H1 (cell line): ENCODE results near the gene PPY. TPM values are rescaled to one million over a fixed set of nuclear protein-coding genes. Genes with fewer than 3 reads are reported as not detected.

ENCODE experiments used
- CTCF ChIA-PET: fragments of 300-600 bp; sonication (Branson Sonifier 250); formaldehyde crosslinking; loops from one replicate; lab custom pipeline; 2021; ENCODE audit not compliant: partially characterized antibody; lab: Charles Lee
- POLR2A ChIA-PET: fragments of 300-600 bp; sonication (Branson Sonifier 250); formaldehyde crosslinking; loops from one replicate; lab custom pipeline; 2021; ENCODE audit warnings: inconsistent platforms; ENCODE audit not compliant: partially characterized antibody; lab: Charles Lee
- DNase-seq, 2 experiments: peaks; one replicate each; pipeline versions ENCODE4 v3.0.0 to v3.0.0-alpha.2; 2010 to 2022; ENCODE audit warnings: low spot score in 2 of 2, low read depth in 1 of 2, mixed read lengths in 1 of 2
- FAIRE-seq: peaks from 2 replicates; lab custom pipeline; 2011; peaks lifted over from hg19 to GRCh38; lab: Jason Lieb, UNC
- H2AFZ ChIP-seq: 2 replicates; pipeline ENCODE4 v1.8.1; 2012; ENCODE audit warnings: low read length, inconsistent platforms
- H2AK5ac ChIP-seq: 2 replicates; pipeline ENCODE4 v1.6.1; 2013; ENCODE audit warnings: low read depth, low read length
- H2BK120ac ChIP-seq: replicated peaks from 2 replicates; pipeline ENCODE3; 2013; ENCODE audit warnings: low read depth, low read length, inconsistent platforms
- H2BK12ac ChIP-seq: 2 replicates; pipeline ENCODE4 v1.6.1; 2013; ENCODE audit warnings: low read depth, low read length
- H2BK15ac ChIP-seq: 2 replicates; pipeline ENCODE4 v1.6.1; 2013; ENCODE audit warnings: low read length
- H2BK20ac ChIP-seq: 2 replicates; pipeline ENCODE4 v1.6.1; 2013; ENCODE audit warnings: low read length
- H2BK5ac ChIP-seq: 2 replicates; pipeline ENCODE4 v1.6.1; 2013; ENCODE audit warnings: low read depth, low read length
- H3K14ac ChIP-seq: 2 replicates; pipeline ENCODE4 v1.6.1; 2013; ENCODE audit warnings: inconsistent platforms; ENCODE audit not compliant: insufficient read length
- H3K18ac ChIP-seq: 2 replicates; pipeline ENCODE4 v1.6.1; 2013; ENCODE audit warnings: low read length; ENCODE audit errors: extremely low read depth
- H3K23ac ChIP-seq: 2 replicates; pipeline ENCODE4 v1.6.1; 2013; ENCODE audit warnings: inconsistent platforms; ENCODE audit not compliant: insufficient read length
- H3K23me2 ChIP-seq: 2 replicates; pipeline ENCODE4 v1.6.1; 2013; ENCODE audit warnings: low read depth, low read length
- H3K27ac ChIP-seq: 2 replicates; pipeline ENCODE4 v1.6.1; 2011; ENCODE audit warnings: low read depth, low read length, inconsistent platforms
- H3K27me3 ChIP-seq, 4 experiments: replicated peaks in 1 of 4; 1 replicate in 1 of 4; 2 replicates in 3 of 4; pipeline versions ENCODE4 v1.6.1 to v1.8.1; 2011 to 2013; ENCODE audit warnings: low read length in 3 of 4, mild to moderate bottlenecking in 3 of 4, inconsistent platforms in 2 of 4, mixed read lengths in 2 of 4, moderate library complexity in 1 of 4; ENCODE audit not compliant: control insufficient read depth in 3 of 4, insufficient read depth in 3 of 4; ENCODE audit errors: extremely low read depth in 1 of 4
- H3K36me3 ChIP-seq, 4 experiments: 2 replicates each; pipeline versions ENCODE4 v1.6.1 to v1.8.1; 2011 to 2013; ENCODE audit warnings: mild to moderate bottlenecking in 4 of 4, low read length in 3 of 4, moderate library complexity in 2 of 4, control low read depth in 1 of 4, inconsistent platforms in 1 of 4; ENCODE audit not compliant: insufficient read depth in 4 of 4, control insufficient read depth in 2 of 4
- H3K4ac ChIP-seq: replicated peaks from 2 replicates; pipeline ENCODE3; 2013; ENCODE audit warnings: low read length, low read depth, mixed read lengths, inconsistent platforms; ENCODE audit not compliant: insufficient read length
- H3K4me1 ChIP-seq, 4 experiments: replicated peaks in 1 of 4; 1 replicate in 1 of 4; 2 replicates in 3 of 4; pipeline versions ENCODE4 v1.6.1 to v1.8.1; 2011 to 2013; ENCODE audit warnings: low read length in 3 of 4, inconsistent platforms in 2 of 4, mixed read lengths in 1 of 4; ENCODE audit not compliant: insufficient read depth in 4 of 4, control insufficient read depth in 3 of 4
- H3K4me2 ChIP-seq, 2 experiments: 2 replicates each; pipeline versions ENCODE4 v1.6.1 to v1.8.1; 2011 to 2013; ENCODE audit warnings: low read depth in 2 of 2, low read length in 2 of 2, control low read depth in 1 of 2, inconsistent platforms in 1 of 2, mild to moderate bottlenecking in 1 of 2; ENCODE audit not compliant: insufficient read depth in 1 of 2
- H3K4me3 ChIP-seq, 4 experiments: fragments of 200-600, 300-600 bp in 1 of 4; sonication (generic), shearing (Covaris generic), sonication (Bioruptor Twin) in 1 of 4; 2 replicates each; pipeline versions ENCODE4 v1.5.1 to v1.8.1; 2011 to 2016; ENCODE audit warnings: low read length in 4 of 4, low read depth in 3 of 4, control low read depth in 2 of 4, inconsistent platforms in 2 of 4, mild to moderate bottlenecking in 2 of 4, mixed read lengths in 1 of 4, moderate library complexity in 1 of 4; ENCODE audit not compliant: insufficient read depth in 2 of 4; ENCODE audit errors: extremely low read depth in 1 of 4
- H3K56ac ChIP-seq: replicated peaks from 2 replicates; pipeline ENCODE3; 2013; ENCODE audit warnings: low read depth, mild to moderate bottlenecking, mixed read lengths, low read length, inconsistent platforms; ENCODE audit not compliant: insufficient read length
- H3K79me1 ChIP-seq: 2 replicates; pipeline ENCODE4 v1.6.1; 2013; ENCODE audit warnings: low read depth, low read length, control low read depth
- H3K79me2 ChIP-seq, 2 experiments: 2 replicates each; pipeline versions ENCODE4 v1.6.1 to v1.8.1; 2012 to 2013; ENCODE audit warnings: low read length in 2 of 2, mild to moderate bottlenecking in 2 of 2, inconsistent platforms in 1 of 2; ENCODE audit not compliant: insufficient read depth in 2 of 2, control insufficient read depth in 1 of 2
- H3K9ac ChIP-seq, 4 experiments: replicated peaks in 1 of 4; 1 replicate in 1 of 4; 2 replicates in 3 of 4; pipeline versions ENCODE4 v1.6.1 to v1.8.1; 2011 to 2013; ENCODE audit warnings: low read depth in 3 of 4, low read length in 3 of 4, control low read depth in 2 of 4, mild to moderate bottlenecking in 2 of 4, moderate library complexity in 2 of 4, inconsistent platforms in 1 of 4; ENCODE audit errors: extremely low read depth in 1 of 4
- H3K9me3 ChIP-seq, 2 experiments: 2 replicates each; pipeline versions ENCODE4 v1.6.1 to v1.8.1; 2012 to 2013; ENCODE audit warnings: mild to moderate bottlenecking in 2 of 2, moderate library complexity in 2 of 2, control low read depth in 1 of 2, inconsistent platforms in 1 of 2, low read depth in 1 of 2, low read length in 1 of 2, mixed read lengths in 1 of 2; ENCODE audit not compliant: insufficient read depth in 2 of 2
- H4K20me1 ChIP-seq, 2 experiments: replicated peaks in 1 of 2; 2 replicates each; pipeline versions ENCODE3 to v1.8.1; 2011 to 2013; ENCODE audit warnings: inconsistent platforms in 2 of 2, low read length in 2 of 2, mild to moderate bottlenecking in 1 of 2; ENCODE audit not compliant: insufficient read depth in 2 of 2, control insufficient read depth in 1 of 2
- H4K5ac ChIP-seq: 2 replicates; pipeline ENCODE4 v1.6.1; 2013; ENCODE audit warnings: low read length, low read depth, mixed read lengths, inconsistent platforms; ENCODE audit not compliant: insufficient read length
- H4K8ac ChIP-seq: 2 replicates; pipeline ENCODE4 v1.8.0; 2013; ENCODE audit warnings: mild to moderate bottlenecking, moderate library complexity, low read length, inconsistent platforms; ENCODE audit not compliant: insufficient read depth; ENCODE audit errors: extremely low read depth
- H4K91ac ChIP-seq: replicated peaks from 2 replicates; pipeline ENCODE3; 2013; ENCODE audit warnings: low read length, mixed read lengths, inconsistent platforms; ENCODE audit not compliant: insufficient read length
- BACH1 ChIP-seq: IDR thresholded peaks from 2 replicates; pipeline ENCODE4 v1.6.1; 2012; ENCODE audit warnings: low read length, improper control_type of control experiment
- CEBPB ChIP-seq: IDR thresholded peaks from 2 replicates; pipeline ENCODE4 v1.6.1; 2012; ENCODE audit warnings: low read depth, low read length
- CHD2 ChIP-seq: IDR thresholded peaks from 2 replicates; pipeline ENCODE4 v1.6.1; 2012; ENCODE audit warnings: low read length, improper control_type of control experiment
- CREB1 ChIP-seq: IDR thresholded peaks from 2 replicates; pipeline ENCODE4 v1.6.1; 2012; ENCODE audit warnings: inconsistent platforms
- CTCF ChIP-seq, 3 experiments: IDR thresholded peaks; 1 replicate in 2 of 3; 2 replicates in 1 of 3; pipeline versions ENCODE4 v1.5.1 to v1.6.1; 2011; ENCODE audit warnings: low read length in 3 of 3, mild to moderate bottlenecking in 3 of 3, inconsistent platforms in 2 of 3, low read depth in 1 of 3, moderate library complexity in 1 of 3; ENCODE audit not compliant: insufficient read depth in 1 of 3; ENCODE audit errors: control extremely low read depth in 1 of 3
- HDAC6 ChIP-seq: IDR thresholded peaks from one replicate; pipeline ENCODE4 v1.7.1; 2012; ENCODE audit warnings: low read depth, mild to moderate bottlenecking, inconsistent platforms, low read length, moderate library complexity
- NANOG ChIP-seq: IDR thresholded peaks from 2 replicates; pipeline ENCODE4 v1.6.1; 2011; ENCODE audit warnings: low read length, low read depth, mild to moderate bottlenecking, inconsistent platforms; ENCODE audit not compliant: insufficient read depth, poor library complexity, severe bottlenecking
- RNF2 ChIP-seq: fragments of 200-900, 300-1000 bp; sonication (generic); IDR thresholded peaks from 2 replicates; pipeline ENCODE4 v1.7.1; 2016; ENCODE audit warnings: borderline replicate concordance, low read depth, mild to moderate bottlenecking, antibody characterized with exemption, low read length; ENCODE audit not compliant: poor library complexity, severe bottlenecking; ENCODE audit errors: missing control alignments
- SIRT6 ChIP-seq: IDR thresholded peaks from one replicate; pipeline ENCODE4 v1.7.1; 2012; ENCODE audit warnings: low read length, inconsistent platforms
- USF2 ChIP-seq: IDR thresholded peaks from 2 replicates; pipeline ENCODE4 v1.6.1; 2011; ENCODE audit warnings: low read length, improper control_type of control experiment
- WGBS, 2 experiments: shearing (Covaris generic) in 1 of 2; methylation state at CpG; one replicate each; pipeline versions ENCODE4 v1.1.6 to v1.1.7; 2013 to 2015; ENCODE audit warnings: low lambda C conversion rate in 2 of 2, mixed read lengths in 2 of 2, inconsistent platforms in 1 of 2, low coverage in 1 of 2, missing lambda C conversion rate in 1 of 2; ENCODE audit not compliant: insufficient replicate concordance in 2 of 2, insufficient coverage in 1 of 2, insufficient read length in 1 of 2; ENCODE audit errors: extremely low coverage in 1 of 2, missing lambda C conversion rate in 1 of 2; 5-methylcytosine and 5-hydroxymethylcytosine counted together
- polyA plus RNA-seq, 7 experiments: library from polyadenylated mRNA; depleted of rRNA in 3 of 7; stranded (reverse) in 5 of 7; unstranded in 2 of 7; fragments of >200 nt in 5 of 7; fragments of 200-250 nt in 2 of 7; gene quantifications; 1 replicate in 5 of 7; 2 replicates in 1 of 7; 4 replicates in 1 of 7; pipeline versions ENCODE4 v1.2.1 to v1.2.3, GENCODE V29; 2011 to 2013; ENCODE audit warnings: missing spikeins in 2 of 7, mixed read lengths in 2 of 7
- total RNA-seq: library from RNA; stranded (reverse); fragmentation: NEBNext Ultra II Directional; extraction: Animal tissue kit (Norgen Biotek cat#: 25700); gene quantifications from 2 replicates; pipeline ENCODE4 v1.2.1, GENCODE V29; 2021

PPY gene
- total and polyA plus RNA-seq, 2 of the 8 experiments (the other 6 are each of a cell fraction or from before 2014, with no cell fraction given), result 0.26 TPM; not detected in 1

DNA sequence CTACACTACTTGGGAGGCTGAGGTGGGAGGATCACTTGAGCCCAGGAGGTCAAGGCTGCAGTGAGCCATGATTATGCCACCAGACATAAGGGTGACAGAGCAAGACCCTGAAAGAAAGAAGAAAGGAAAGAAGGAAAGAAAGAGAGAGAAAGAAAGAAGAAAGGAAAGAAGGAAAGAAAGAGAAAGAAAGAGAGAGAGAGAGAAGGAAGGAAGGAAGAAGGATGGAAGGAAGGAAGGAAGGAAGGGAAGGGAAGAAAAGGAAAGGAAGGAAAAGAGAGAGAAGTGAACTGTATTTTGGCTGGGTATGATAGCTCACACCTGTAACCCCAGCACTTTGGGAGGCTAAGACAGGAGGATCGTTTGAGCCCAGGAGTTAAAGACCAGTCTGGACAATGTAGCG, 35.8 kb upstream of the PPY start:
- Histone ChIP-seq H3K27ac (no peak overlapping the region), H3K27me3 (peaks cover 0 to 5% (median 4%) of the 10 kb centered on the region in 4 experiments; a peak in 3 of 7 replicates), H3K9ac (no peak overlapping the region), H4K20me1 (no peaks in the 10 kb centered on the region), H3K79me1 (no peaks in the 10 kb centered on the region), H2BK15ac (no peak overlapping the region), H3K23me2 (no peaks in the 10 kb centered on the region), H4K8ac (no peak overlapping the region), H3K4me1 (no peaks in the 10 kb centered on the region), H3K36me3 (no peaks in the 10 kb centered on the region), H3K79me2 (no peaks in the 10 kb centered on the region), H2BK120ac (no peak overlapping the region), H2BK12ac (no peak overlapping the region), H3K56ac (no peak overlapping the region), H2AFZ (no peak overlapping the region), H3K4me2 (no peak overlapping the region), H4K5ac (no peak overlapping the region), H3K14ac (no peak overlapping the region), H3K18ac (no peak overlapping the region), H3K9me3 (no peaks in the 10 kb centered on the region), H3K4me3 (no peak overlapping the region), H3K4ac (no peak overlapping the region), H2AK5ac (no peak overlapping the region), H4K91ac (no peak overlapping the region), H3K23ac (no peak overlapping the region), H2BK20ac (no peak overlapping the region), H2BK5ac (no peak overlapping the region)
- DNase-seq, result no peak
- CTCF ChIA-PET, result no interaction called here
- TF ChIP-seq CREB1, result no peak
- no peak for TF ChIP-seq HDAC6
- no peak for TF ChIP-seq NANOG
- TF ChIP-seq USF2, result no peak
- TF ChIP-seq CEBPB, result no peak
- TF ChIP-seq RNF2, result no peak
- TF ChIP-seq BACH1, result no peak
- TF ChIP-seq CTCF (IDR thresholded peaks at IDR 0.05; ENCODE audit: control extremely low read depth in 1 of 3, insufficient read depth in 1 of 3, low read depth in 1 of 3, low read length in 3 of 3), result no peak
- no peak for TF ChIP-seq SIRT6
- TF ChIP-seq CHD2, result no peak
- FAIRE-seq, result no peak
- whole genome bisulfite sequencing, 2 experiments, result 73% methylated on average over 2 of the region's 2 CpGs; no CpG with 5 or more reads in 1 of the 2 experiments
- POLR2A ChIA-PET, result no interaction called here
